Heart left ventricle (tissue), 13 donors: Measurements from ENCODE around the gene CDH3.

Source experiments
- POLR2A ChIP-seq, 2 donors: fragments of 450-650 bp; IDR thresholded peaks; one replicate each; pipeline ENCODE4 v1.6.1; 2017; ENCODE audit warnings: antibody characterized with exemption in 2 of 2, mild to moderate bottlenecking in 2 of 2, moderate library complexity in 2 of 2
- TF ChIP-seq, protein P1 (sequence below), 12 donors: fragments of 200-600 bp; sonication (generic) in 4 of 12; IDR thresholded peaks; one replicate each; pipeline versions ENCODE4 v1.5.0 to v1.8.0; 2018 to 2022; ENCODE audit warnings: antibody characterized with exemption in 12 of 12, mild to moderate bottlenecking in 5 of 12
- donor health status: ischemic (EF 13 %, LVEDD 7.1; RV severe dilation, severe dysfunction).
- donor health status: DM: no; HTN: yes; CAD: no.
- donor health status: DM: no; HTN: no; CAD: no.
- donor health status: ischemic (EF 25% LVEDD 6.9; RV normal size, moderate dysfunction).
- donor health status: ischemic (EF 25% LVEDD 5.7; RV mildly dilated, moderate dysfunction).
- donor health status: ischemic (EF 35%, LVEDD 5.7; RV mildly dilated, moderate dysfunction).
- donor health status: nonischemic (EF 11% LVEDD 7.7; RV severe dilation, severe dysfunction).
- donor health status: DM: yes; HTN: yes; CAD: no.
- donor health status: PGD.
- donor health status: ischemic (EF 29% LVEDD 5.4; RV normal size, mild dysfunction).
- donor health status: nonischemic (EF 23%, LVEDD 6.1; RV moderate dilation, normal function).

DNA sequence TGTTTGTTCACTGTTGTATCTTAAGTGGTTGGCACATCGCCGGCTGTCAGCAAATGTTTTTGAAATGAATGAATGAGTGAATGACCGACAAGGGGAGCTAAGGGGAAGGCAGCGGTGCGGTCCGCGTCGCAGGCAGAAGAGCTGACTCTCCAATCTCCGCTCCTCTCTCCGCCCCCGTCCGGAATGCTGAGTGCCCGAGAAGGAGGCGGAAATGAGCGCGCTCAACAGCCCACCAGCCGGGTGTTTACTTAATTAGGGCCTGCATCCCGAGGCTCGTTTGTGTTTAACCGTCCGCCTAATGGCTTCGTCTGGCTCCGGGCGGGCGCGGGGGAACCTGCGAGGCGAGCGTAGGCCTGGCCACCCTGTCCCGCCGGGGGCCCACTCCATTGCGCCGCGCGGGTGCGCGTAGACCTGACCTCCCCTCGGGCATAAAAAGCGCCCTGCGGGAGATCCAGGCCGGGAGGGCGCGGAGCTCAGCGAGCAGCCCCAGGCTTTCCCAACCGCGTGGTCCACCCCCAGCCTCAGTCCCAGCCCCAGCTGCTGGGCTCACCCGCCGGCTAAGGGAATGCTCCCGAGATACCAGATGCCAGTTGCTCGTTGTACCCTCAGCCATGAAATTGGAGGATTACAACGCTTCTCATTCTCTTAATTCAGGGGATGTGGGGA, 2.5 kb upstream of the CDH3 start:
- TF ChIP-seq, protein P1, sequence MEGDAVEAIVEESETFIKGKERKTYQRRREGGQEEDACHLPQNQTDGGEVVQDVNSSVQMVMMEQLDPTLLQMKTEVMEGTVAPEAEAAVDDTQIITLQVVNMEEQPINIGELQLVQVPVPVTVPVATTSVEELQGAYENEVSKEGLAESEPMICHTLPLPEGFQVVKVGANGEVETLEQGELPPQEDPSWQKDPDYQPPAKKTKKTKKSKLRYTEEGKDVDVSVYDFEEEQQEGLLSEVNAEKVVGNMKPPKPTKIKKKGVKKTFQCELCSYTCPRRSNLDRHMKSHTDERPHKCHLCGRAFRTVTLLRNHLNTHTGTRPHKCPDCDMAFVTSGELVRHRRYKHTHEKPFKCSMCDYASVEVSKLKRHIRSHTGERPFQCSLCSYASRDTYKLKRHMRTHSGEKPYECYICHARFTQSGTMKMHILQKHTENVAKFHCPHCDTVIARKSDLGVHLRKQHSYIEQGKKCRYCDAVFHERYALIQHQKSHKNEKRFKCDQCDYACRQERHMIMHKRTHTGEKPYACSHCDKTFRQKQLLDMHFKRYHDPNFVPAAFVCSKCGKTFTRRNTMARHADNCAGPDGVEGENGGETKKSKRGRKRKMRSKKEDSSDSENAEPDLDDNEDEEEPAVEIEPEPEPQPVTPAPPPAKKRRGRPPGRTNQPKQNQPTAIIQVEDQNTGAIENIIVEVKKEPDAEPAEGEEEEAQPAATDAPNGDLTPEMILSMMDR (IDR thresholded peaks at IDR 0.05): no peak
- TF ChIP-seq POLR2A (IDR thresholded peaks at IDR 0.05): no peak
